Measurements from ENCODE around the gene CCDC182. TPM values are rescaled to one million over a fixed set of nuclear protein-coding genes. Genes with fewer than 3 reads are reported as not detected.

The CCDC182 gene
- total RNA-seq, 1 experiment from 2014 or later: not detected

- CTCF ChIA-PET: interaction anchor here (0.6 kb wide), 1 partner anchor 8 kb away, joined by 5 read pairs; no protein-coding TSS in a partner anchor
- Histone ChIP-seq H3K36me3 (ENCODE audit: insufficient read depth, low read length, poor library complexity, severe bottlenecking) (no peaks in the 10 kb centered on the region), H3K27ac (ENCODE audit: low read depth, low read length, poor library complexity, severe bottlenecking) (no peak overlapping the region), H3K9me3 (ENCODE audit: low read depth, low read length, poor library complexity, severe bottlenecking) (no peaks in the 10 kb centered on the region), H3K4me3 (ENCODE audit: low read depth, low read length, poor library complexity, severe bottlenecking) (no peak overlapping the region), H3K27me3 (replicated peaks; ENCODE audit: insufficient read depth, low read depth, low read length, poor library complexity) (peaks cover 8% of the 10 kb centered on the region), H3K4me1 (ENCODE audit: insufficient read depth, low read length, poor library complexity, severe bottlenecking) (no peaks in the 10 kb centered on the region)
- intact Hi-C loops (cut with micrococcal nuclease; ENCODE audit: unreplicated experiment): no loop called here
- TF ChIP-seq EZH2 (IDR thresholded peaks at IDR 0.05; ENCODE audit: borderline replicate concordance, low read depth, low read length, poor library complexity, severe bottlenecking) (no peak), CTCF (conservative IDR thresholded peaks at IDR 0.05; ENCODE audit: low read depth, low read length) (no peak)
- POLR2A ChIA-PET (ENCODE audit: low non-redundant PET): no interaction called here
- DNase-seq (ENCODE audit: low spot score): no peak
- no TSS peak for BruUV-seq (replicated peaks)
These were observed 29.8 kb upstream of the CCDC182 start for GRCh38 chr17:57774872-57775271.

DNA sequence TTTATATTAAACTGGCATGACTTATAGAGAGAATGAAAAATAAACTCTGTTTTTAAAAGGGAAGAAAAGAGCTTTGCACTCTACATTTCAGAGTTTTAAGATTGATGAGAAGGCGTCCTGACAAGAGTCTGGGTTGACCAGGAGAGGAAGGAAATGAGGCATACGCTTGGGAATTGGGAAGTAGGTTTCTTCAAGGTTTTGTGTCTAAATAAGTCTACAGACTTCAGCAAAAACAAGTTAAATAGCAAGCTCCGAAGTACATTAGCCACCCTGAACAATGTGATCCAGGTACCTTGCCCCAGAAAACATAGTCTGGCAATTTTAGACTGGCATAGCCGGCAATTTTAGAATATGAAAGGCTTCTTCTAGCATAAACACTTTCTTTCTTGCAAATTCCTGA lies 28.5 kb upstream of the CCDC182 start:
- no TSS peak for BruUV-seq (replicated peaks)
- intact Hi-C loops (cut with micrococcal nuclease; ENCODE audit: unreplicated experiment): no loop called here

DNA sequence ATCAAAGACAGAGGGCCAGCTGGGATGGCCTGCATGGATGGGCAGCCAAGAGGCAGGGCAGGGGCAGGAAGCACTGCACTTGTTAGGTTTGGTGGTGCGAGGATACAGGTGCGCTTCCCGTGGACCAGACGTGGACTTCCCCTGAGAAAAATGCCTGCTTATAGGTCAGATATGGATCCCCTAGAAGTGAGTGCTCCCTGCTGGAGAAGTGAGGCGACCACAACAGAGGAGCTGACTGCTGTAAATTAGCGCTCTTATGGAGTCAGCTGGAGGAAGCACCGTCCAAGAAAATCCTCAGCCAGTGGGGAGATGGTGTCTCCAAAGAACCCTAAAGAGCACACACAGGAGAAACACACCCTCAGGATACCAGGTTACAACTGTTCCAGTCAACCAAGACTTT lies 27.7 kb upstream of the CCDC182 start:
- DNase-seq (ENCODE audit: low spot score): no peak
- no peak overlapping the region for H3K27ac ChIP-seq (ENCODE audit: low read depth, low read length, poor library complexity, severe bottlenecking)
- intact Hi-C loops (cut with micrococcal nuclease; ENCODE audit: unreplicated experiment): no loop called here
- POLR2A ChIA-PET (ENCODE audit: low non-redundant PET): no interaction called here
- TF ChIP-seq EZH2 (IDR thresholded peaks at IDR 0.05; ENCODE audit: borderline replicate concordance, low read depth, low read length, poor library complexity, severe bottlenecking): no peak
- 0 out of 2 replicates have a peak, but pooled peaks have one; percentile 22 for TF ChIP-seq CTCF (conservative IDR thresholded peaks at IDR 0.05; ENCODE audit: low read depth, low read length)
- H3K9me3 ChIP-seq (ENCODE audit: low read depth, low read length, poor library complexity, severe bottlenecking): no peaks in the 10 kb centered on the region
- H3K4me3 ChIP-seq (ENCODE audit: low read depth, low read length, poor library complexity, severe bottlenecking): no peak overlapping the region
- no peaks in the 10 kb centered on the region for H3K36me3 ChIP-seq (ENCODE audit: insufficient read depth, low read length, poor library complexity, severe bottlenecking)
- BruUV-seq (replicated peaks): no TSS peak
- peaks cover 8% of the 10 kb centered on the region for H3K27me3 ChIP-seq (replicated peaks; ENCODE audit: insufficient read depth, low read depth, low read length, poor library complexity)
- no peaks in the 10 kb centered on the region for H3K4me1 ChIP-seq (ENCODE audit: insufficient read depth, low read length, poor library complexity, severe bottlenecking)
- CTCF ChIA-PET: no interaction called here

More for the DNA sequence above, 28.5 kb upstream of the CCDC182 start:
- no peaks in the 10 kb centered on the region for H3K36me3 ChIP-seq (ENCODE audit: insufficient read depth, low read length, poor library complexity, severe bottlenecking)
- TF ChIP-seq CTCF (conservative IDR thresholded peaks at IDR 0.05; ENCODE audit: low read depth, low read length) (no peak), EZH2 (IDR thresholded peaks at IDR 0.05; ENCODE audit: borderline replicate concordance, low read depth, low read length, poor library complexity, severe bottlenecking) (no peak)
- peaks cover 8% of the 10 kb centered on the region for H3K27me3 ChIP-seq (replicated peaks; ENCODE audit: insufficient read depth, low read depth, low read length, poor library complexity)
- H3K27ac ChIP-seq (ENCODE audit: low read depth, low read length, poor library complexity, severe bottlenecking): no peak overlapping the region
- no peaks in the 10 kb centered on the region for H3K9me3 ChIP-seq (ENCODE audit: low read depth, low read length, poor library complexity, severe bottlenecking)
- H3K4me3 ChIP-seq (ENCODE audit: low read depth, low read length, poor library complexity, severe bottlenecking): no peak overlapping the region
- POLR2A ChIA-PET (ENCODE audit: low non-redundant PET): no interaction called here
- CTCF ChIA-PET: no interaction called here
- no peaks in the 10 kb centered on the region for H3K4me1 ChIP-seq (ENCODE audit: insufficient read depth, low read length, poor library complexity, severe bottlenecking)
- no peak for DNase-seq (ENCODE audit: low spot score)

Measured in A673 (cell line).